ENCODE data around the gene MAJIN. TPM values are rescaled to one million over a fixed set of nuclear protein-coding genes. Genes with fewer than 3 reads are reported as not detected.

MAJIN gene
- total RNA-seq, 1 donor, result not detected

GRCh38 chr11:64967375-64967774, 4.5 kb downstream of the MAJIN start:
- H2AFZ ChIP-seq (ENCODE audit: low read length), result no peak overlapping the region
- no peak overlapping the region for H3K4me2 ChIP-seq (ENCODE audit: insufficient read depth, low read length)
- H4K20me1 ChIP-seq (ENCODE audit: insufficient read depth, low read length), result no peaks in the 10 kb centered on the region
- no peaks in the 10 kb centered on the region for H3K36me3 ChIP-seq (ENCODE audit: insufficient read depth, low read length)
- DNase-seq (ENCODE audit: insufficient read length, low spot score, missing footprints), result no peak
- no peak overlapping the region for H3K4me3 ChIP-seq (ENCODE audit: insufficient read depth, low read length)
- H3K9me3 ChIP-seq (ENCODE audit: low read depth, low read length), result no peaks in the 10 kb centered on the region
- H3K27me3 ChIP-seq (ENCODE audit: insufficient read depth, low read length), result no peaks in the 10 kb centered on the region
- peaks cover 4% of the 10 kb centered on the region for H3K4me1 ChIP-seq (ENCODE audit: insufficient read depth, low read length)
- no peak for TF ChIP-seq CTCF (IDR thresholded peaks at IDR 0.05; ENCODE audit: extremely low read depth, low read depth, low read length)
- no peak overlapping the region for H3K27ac ChIP-seq (ENCODE audit: low read depth, low read length)
- H3K79me2 ChIP-seq (ENCODE audit: insufficient read depth, low read length), result no peaks in the 10 kb centered on the region

GRCh38 chr11:64963072-64963631, 8.8 kb downstream of the MAJIN start:
- no peak for TF ChIP-seq CTCF (IDR thresholded peaks at IDR 0.05; ENCODE audit: extremely low read depth, low read depth, low read length)
- DNase-seq (ENCODE audit: insufficient read length, low spot score, missing footprints), result no peak
- Histone ChIP-seq H3K36me3 (ENCODE audit: insufficient read depth, low read length) (no peaks in the 10 kb centered on the region), H3K4me3 (ENCODE audit: insufficient read depth, low read length) (no peak overlapping the region), H3K9me3 (ENCODE audit: low read depth, low read length) (no peaks in the 10 kb centered on the region), H3K4me1 (ENCODE audit: insufficient read depth, low read length) (no peaks in the 10 kb centered on the region), H3K27ac (ENCODE audit: low read depth, low read length) (no peak overlapping the region), H4K20me1 (ENCODE audit: insufficient read depth, low read length) (no peaks in the 10 kb centered on the region), H2AFZ (ENCODE audit: low read length) (no peak overlapping the region), H3K79me2 (ENCODE audit: insufficient read depth, low read length) (no peaks in the 10 kb centered on the region), H3K4me2 (ENCODE audit: insufficient read depth, low read length) (no peak overlapping the region), H3K27me3 (ENCODE audit: insufficient read depth, low read length) (no peaks in the 10 kb centered on the region)

- Histone ChIP-seq H4K20me1 (ENCODE audit: insufficient read depth, low read length) (no peaks in the 10 kb centered on the region), H3K36me3 (ENCODE audit: insufficient read depth, low read length) (no peaks in the 10 kb centered on the region), H3K9me3 (ENCODE audit: low read depth, low read length) (no peaks in the 10 kb centered on the region), H3K79me2 (ENCODE audit: insufficient read depth, low read length) (no peaks in the 10 kb centered on the region), H3K27me3 (ENCODE audit: insufficient read depth, low read length) (no peaks in the 10 kb centered on the region), H3K4me2 (ENCODE audit: insufficient read depth, low read length) (no peak overlapping the region), H3K4me3 (ENCODE audit: insufficient read depth, low read length) (no peak overlapping the region), H3K4me1 (ENCODE audit: insufficient read depth, low read length) (no peaks in the 10 kb centered on the region), H2AFZ (ENCODE audit: low read length) (no peak overlapping the region), H3K27ac (ENCODE audit: low read depth, low read length) (no peak overlapping the region)
- DNase-seq (ENCODE audit: insufficient read length, low spot score, missing footprints), result no peak
- no peak for TF ChIP-seq CTCF (IDR thresholded peaks at IDR 0.05; ENCODE audit: extremely low read depth, low read depth, low read length)
Observed at GRCh38 chr11:64960719-64961118, 11.2 kb downstream of the MAJIN start.

- Histone ChIP-seq H3K9me3 (ENCODE audit: low read depth, low read length) (no peaks in the 10 kb centered on the region), H2AFZ (ENCODE audit: low read length) (no peak overlapping the region), H3K36me3 (ENCODE audit: insufficient read depth, low read length) (no peaks in the 10 kb centered on the region), H3K27me3 (ENCODE audit: insufficient read depth, low read length) (peaks cover 8% of the 10 kb centered on the region), H3K27ac (ENCODE audit: low read depth, low read length) (no peak overlapping the region), H3K4me1 (ENCODE audit: insufficient read depth, low read length) (no peaks in the 10 kb centered on the region), H3K79me2 (ENCODE audit: insufficient read depth, low read length) (no peaks in the 10 kb centered on the region), H3K4me2 (ENCODE audit: insufficient read depth, low read length) (no peak overlapping the region), H4K20me1 (ENCODE audit: insufficient read depth, low read length) (no peaks in the 10 kb centered on the region), H3K4me3 (ENCODE audit: insufficient read depth, low read length) (no peak overlapping the region)
- TF ChIP-seq CTCF (IDR thresholded peaks at IDR 0.05; ENCODE audit: extremely low read depth, low read depth, low read length), result no peak
- DNase-seq (ENCODE audit: insufficient read length, low spot score, missing footprints), result no peak
Observed at GRCh38 chr11:64959498-64959897, 12.4 kb downstream of the MAJIN start.

Measured in osteoblast (primary cell).